ENCODE data around the gene DPP3.

Gene DPP3

DNA sequence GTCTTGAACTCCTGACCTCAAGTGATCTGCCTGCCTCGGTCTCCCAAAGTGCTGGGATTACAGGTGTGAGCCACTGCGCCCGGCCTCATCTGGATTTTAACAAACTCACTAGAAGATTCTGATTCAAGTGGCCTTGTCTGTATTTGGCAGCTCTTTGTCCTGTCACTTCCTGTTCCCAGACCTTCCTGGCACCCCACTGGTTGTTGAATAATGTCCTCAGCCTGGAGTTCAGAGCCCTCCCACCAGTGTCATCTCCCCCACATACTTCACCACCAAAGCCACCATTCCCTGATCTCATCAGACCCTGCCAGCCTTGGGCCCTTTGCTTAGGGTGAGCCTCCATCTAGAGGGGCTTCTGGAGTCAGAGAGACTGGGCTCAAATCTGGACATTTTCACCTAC lies 10.2 kb upstream of the DPP3 start:
- no peak for TF ChIP-seq RAD21 (IDR thresholded peaks at IDR 0.05; ENCODE audit: low read depth)
- TF ChIP-seq TCF12 (IDR thresholded peaks at IDR 0.05; ENCODE audit: low read depth) = no peak
- TF ChIP-seq, protein P1, sequence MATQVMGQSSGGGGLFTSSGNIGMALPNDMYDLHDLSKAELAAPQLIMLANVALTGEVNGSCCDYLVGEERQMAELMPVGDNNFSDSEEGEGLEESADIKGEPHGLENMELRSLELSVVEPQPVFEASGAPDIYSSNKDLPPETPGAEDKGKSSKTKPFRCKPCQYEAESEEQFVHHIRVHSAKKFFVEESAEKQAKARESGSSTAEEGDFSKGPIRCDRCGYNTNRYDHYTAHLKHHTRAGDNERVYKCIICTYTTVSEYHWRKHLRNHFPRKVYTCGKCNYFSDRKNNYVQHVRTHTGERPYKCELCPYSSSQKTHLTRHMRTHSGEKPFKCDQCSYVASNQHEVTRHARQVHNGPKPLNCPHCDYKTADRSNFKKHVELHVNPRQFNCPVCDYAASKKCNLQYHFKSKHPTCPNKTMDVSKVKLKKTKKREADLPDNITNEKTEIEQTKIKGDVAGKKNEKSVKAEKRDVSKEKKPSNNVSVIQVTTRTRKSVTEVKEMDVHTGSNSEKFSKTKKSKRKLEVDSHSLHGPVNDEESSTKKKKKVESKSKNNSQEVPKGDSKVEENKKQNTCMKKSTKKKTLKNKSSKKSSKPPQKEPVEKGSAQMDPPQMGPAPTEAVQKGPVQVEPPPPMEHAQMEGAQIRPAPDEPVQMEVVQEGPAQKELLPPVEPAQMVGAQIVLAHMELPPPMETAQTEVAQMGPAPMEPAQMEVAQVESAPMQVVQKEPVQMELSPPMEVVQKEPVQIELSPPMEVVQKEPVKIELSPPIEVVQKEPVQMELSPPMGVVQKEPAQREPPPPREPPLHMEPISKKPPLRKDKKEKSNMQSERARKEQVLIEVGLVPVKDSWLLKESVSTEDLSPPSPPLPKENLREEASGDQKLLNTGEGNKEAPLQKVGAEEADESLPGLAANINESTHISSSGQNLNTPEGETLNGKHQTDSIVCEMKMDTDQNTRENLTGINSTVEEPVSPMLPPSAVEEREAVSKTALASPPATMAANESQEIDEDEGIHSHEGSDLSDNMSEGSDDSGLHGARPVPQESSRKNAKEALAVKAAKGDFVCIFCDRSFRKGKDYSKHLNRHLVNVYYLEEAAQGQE (IDR thresholded peaks at IDR 0.05; ENCODE audit: low read depth) = no peak
- TF ChIP-seq EGR1 (IDR thresholded peaks at IDR 0.05) = no peak
- no peak for TF ChIP-seq CREB1 (IDR thresholded peaks at IDR 0.05; ENCODE audit: low read depth)
- TF ChIP-seq, protein P2, sequence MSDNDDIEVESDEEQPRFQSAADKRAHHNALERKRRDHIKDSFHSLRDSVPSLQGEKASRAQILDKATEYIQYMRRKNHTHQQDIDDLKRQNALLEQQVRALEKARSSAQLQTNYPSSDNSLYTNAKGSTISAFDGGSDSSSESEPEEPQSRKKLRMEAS (IDR thresholded peaks at IDR 0.05) = no peak
- TF ChIP-seq NFIC (IDR thresholded peaks at IDR 0.05) = no peak
- no peak for TF ChIP-seq EP300 (IDR thresholded peaks at IDR 0.05; ENCODE audit: borderline replicate concordance)

DNA sequence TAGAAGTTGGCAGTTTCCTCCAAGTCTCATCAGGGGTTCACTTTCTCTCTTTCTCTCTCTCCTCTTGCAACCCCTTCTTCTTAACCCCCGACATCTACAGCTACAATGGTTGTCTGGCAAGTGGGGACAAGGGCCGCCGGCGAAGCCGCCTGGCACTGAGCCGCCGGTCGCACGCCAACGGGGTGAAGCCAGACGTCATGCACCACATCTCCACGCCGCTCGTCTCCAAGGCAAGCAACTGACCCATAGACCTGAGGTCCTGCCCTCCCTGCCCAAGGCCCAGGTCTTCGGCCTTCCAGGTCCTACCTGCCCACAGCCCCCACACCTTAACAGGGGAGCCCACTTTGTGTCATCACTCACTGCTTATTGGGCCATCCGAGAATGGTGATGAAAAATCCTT lies 9.1 kb upstream of the DPP3 start:
- TF ChIP-seq TAF1 (IDR thresholded peaks at IDR 0.05; ENCODE audit: low read depth) = no peak
- no peak for TF ChIP-seq CREB1 (IDR thresholded peaks at IDR 0.05; ENCODE audit: low read depth)
- TF ChIP-seq, protein P3, sequence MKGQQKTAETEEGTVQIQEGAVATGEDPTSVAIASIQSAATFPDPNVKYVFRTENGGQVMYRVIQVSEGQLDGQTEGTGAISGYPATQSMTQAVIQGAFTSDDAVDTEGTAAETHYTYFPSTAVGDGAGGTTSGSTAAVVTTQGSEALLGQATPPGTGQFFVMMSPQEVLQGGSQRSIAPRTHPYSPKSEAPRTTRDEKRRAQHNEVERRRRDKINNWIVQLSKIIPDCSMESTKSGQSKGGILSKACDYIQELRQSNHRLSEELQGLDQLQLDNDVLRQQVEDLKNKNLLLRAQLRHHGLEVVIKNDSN (IDR thresholded peaks at IDR 0.05) = no peak
- no peak for TF ChIP-seq RAD21 (IDR thresholded peaks at IDR 0.05; ENCODE audit: low read depth)
- TF ChIP-seq CEBPB (IDR thresholded peaks at IDR 0.05) = no peak
- no peak for TF ChIP-seq YY1 (IDR thresholded peaks at IDR 0.05; ENCODE audit: low read depth)
- no peak for TF ChIP-seq TCF12 (IDR thresholded peaks at IDR 0.05; ENCODE audit: low read depth)
- no peak for TF ChIP-seq FOXM1 (IDR thresholded peaks at IDR 0.05; ENCODE audit: borderline replicate concordance, low read depth)
- TF ChIP-seq EGR1 (IDR thresholded peaks at IDR 0.05) = no peak
- TF ChIP-seq, protein P2 (IDR thresholded peaks at IDR 0.05) = no peak
- TF ChIP-seq TEAD4 (IDR thresholded peaks at IDR 0.05) = no peak
- TF ChIP-seq, protein P1 (IDR thresholded peaks at IDR 0.05; ENCODE audit: low read depth) = no peak
- no peak for TF ChIP-seq EP300 (IDR thresholded peaks at IDR 0.05; ENCODE audit: borderline replicate concordance)
- TF ChIP-seq ZBTB7A (IDR thresholded peaks at IDR 0.05; ENCODE audit: low read depth) = no peak
- TF ChIP-seq NFIC (IDR thresholded peaks at IDR 0.05) = no peak

DNA sequence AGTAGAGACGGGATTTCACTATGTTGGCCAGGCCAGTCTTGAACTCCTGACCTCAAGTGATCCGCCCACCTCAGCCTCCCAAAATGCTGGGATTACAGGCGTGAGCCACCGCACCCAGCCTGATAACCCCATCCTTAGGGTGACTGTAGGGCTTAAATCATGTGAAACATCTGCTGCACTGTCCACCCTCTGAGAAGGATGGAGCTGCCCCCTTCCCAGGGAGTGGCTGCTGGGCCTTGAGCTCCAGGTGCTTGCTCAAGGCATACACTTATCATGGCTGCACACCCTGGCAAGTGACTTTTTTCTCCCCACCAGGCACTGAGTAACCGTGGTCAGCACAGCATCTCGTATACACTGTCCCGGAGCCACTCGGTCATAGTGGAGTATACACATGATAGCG lies 8.2 kb upstream of the DPP3 start:
- no peak for TF ChIP-seq RAD21 (IDR thresholded peaks at IDR 0.05; ENCODE audit: low read depth)
- no peak for TF ChIP-seq NFIC (IDR thresholded peaks at IDR 0.05)

DNA sequence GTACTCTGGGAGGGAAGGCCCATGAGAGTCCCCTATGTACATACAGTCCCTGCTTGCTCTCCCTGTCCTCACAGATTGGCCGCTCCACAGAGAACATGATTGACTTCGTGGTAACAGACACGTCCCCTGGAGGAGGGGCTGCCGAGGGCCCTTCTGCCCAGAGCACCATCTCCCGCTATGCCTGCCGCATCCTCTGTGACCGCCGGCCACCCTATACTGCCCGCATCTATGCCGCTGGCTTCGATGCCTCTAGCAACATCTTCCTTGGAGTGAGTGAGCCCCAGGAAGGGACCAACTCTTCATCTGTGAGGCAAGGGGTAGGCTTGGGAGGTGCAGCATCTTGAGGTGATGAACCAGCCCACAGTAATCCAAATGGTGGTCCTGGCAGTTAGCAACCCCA lies 7.1 kb upstream of the DPP3 start:
- TF ChIP-seq TAF1 (IDR thresholded peaks at IDR 0.05; ENCODE audit: low read depth) (no peak), EP300 (IDR thresholded peaks at IDR 0.05; ENCODE audit: borderline replicate concordance) (no peak)
- TF ChIP-seq, protein P1 (IDR thresholded peaks at IDR 0.05; ENCODE audit: low read depth) = no peak

DNA sequence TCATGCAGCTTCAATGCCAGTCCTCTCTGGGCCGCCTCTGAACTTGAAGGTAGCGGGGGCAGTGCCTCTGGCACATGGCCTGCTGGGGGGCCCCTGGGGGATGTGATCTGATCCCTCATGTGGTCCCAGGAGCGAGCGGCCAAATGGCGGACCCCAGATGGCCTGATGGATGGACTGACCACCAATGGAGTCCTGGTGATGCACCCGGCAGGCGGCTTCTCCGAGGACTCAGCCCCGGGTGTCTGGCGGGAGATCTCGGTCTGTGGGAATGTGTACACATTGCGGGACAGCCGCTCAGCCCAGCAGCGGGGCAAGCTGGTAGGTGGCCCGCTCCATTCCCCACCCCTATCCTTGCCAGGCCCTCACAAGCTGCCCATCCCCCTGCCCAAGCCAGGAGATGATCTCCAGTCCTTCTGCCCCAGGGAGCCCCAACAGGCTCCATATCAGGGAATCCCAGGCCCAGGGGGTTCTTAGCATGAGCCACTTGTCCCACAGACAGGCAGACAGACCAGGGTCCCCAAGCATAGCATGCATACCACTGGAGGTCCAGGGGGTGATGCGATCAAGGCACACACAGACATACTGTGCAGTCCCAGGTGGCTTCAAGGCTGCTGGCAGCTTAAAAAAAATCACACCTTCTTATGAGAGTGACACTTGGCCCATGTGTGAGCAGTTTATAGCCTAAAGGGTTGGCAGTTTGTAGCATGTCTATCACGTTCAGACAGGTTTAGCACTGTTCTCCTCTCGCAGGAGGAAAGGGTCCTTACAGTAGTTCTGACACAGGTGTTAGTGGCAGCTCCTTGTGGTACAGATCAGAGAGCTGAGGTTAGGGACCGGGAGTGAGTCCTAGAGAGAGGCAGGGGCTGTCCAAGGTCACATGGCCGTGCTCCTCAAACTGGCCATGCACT lies 6.4 kb upstream of the DPP3 start:
- no peak for TF ChIP-seq NFIC (IDR thresholded peaks at IDR 0.05)
- no peak for TF ChIP-seq YY1 (IDR thresholded peaks at IDR 0.05; ENCODE audit: low read depth)
- TF ChIP-seq TCF12 (IDR thresholded peaks at IDR 0.05; ENCODE audit: low read depth) = no peak
- TF ChIP-seq ZBTB7A (IDR thresholded peaks at IDR 0.05; ENCODE audit: low read depth) = no peak
- no peak for TF ChIP-seq FOXM1 (IDR thresholded peaks at IDR 0.05; ENCODE audit: borderline replicate concordance, low read depth)
- TF ChIP-seq CREB1 (IDR thresholded peaks at IDR 0.05; ENCODE audit: low read depth) = no peak
- TF ChIP-seq, protein P1 (IDR thresholded peaks at IDR 0.05; ENCODE audit: low read depth) = no peak
- TF ChIP-seq CEBPB (IDR thresholded peaks at IDR 0.05) = no peak
- no peak for TF ChIP-seq TAF1 (IDR thresholded peaks at IDR 0.05; ENCODE audit: low read depth)
- TF ChIP-seq, protein P2 (IDR thresholded peaks at IDR 0.05) = no peak
- no peak for TF ChIP-seq EP300 (IDR thresholded peaks at IDR 0.05; ENCODE audit: borderline replicate concordance)
- no peak for TF ChIP-seq TEAD4 (IDR thresholded peaks at IDR 0.05)
- TF ChIP-seq EGR1 (IDR thresholded peaks at IDR 0.05) = no peak
